ENCODE measurements around the gene NUDC.
A peak's percentile ranks its signal among the peaks of the same experiment; 100 is the strongest.
"Not testable (repeated sequence)": the region's sequence is repeated elsewhere in the genome, so short reads cannot be mapped to it uniquely, and the experiment has no call there.

NUDC gene

GRCh38 chr1:26984291-26984690 lies 62.7 kb downstream of the NUDC start:
- no peak overlapping the region for H3K27ac ChIP-seq (ENCODE audit: low read depth, low read length)
- H3K79me1 ChIP-seq (ENCODE audit: low read length) = no peaks in the 10 kb centered on the region
- H3K4ac ChIP-seq (ENCODE audit: low read depth, low read length) = no peak overlapping the region
- H2BK15ac ChIP-seq (replicated peaks; ENCODE audit: low read depth) = no peak overlapping the region
- no peak overlapping the region for H3K18ac ChIP-seq (ENCODE audit: low read length)
- H3K56ac ChIP-seq (ENCODE audit: low read length) = no peak overlapping the region
- no peak overlapping the region for H3K23ac ChIP-seq (ENCODE audit: low read length)
- no peaks in the 10 kb centered on the region for H3K27me3 ChIP-seq (ENCODE audit: insufficient read depth, low read length, poor library complexity)
- no peak overlapping the region for H4K8ac ChIP-seq (ENCODE audit: low read depth, low read length)
- no CpG with 5 or more reads among the region's 8 CpGs for WGBS (ENCODE audit: extremely low coverage, insufficient coverage, low lambda C conversion rate)
- no peaks in the 10 kb centered on the region for H3K4me1 ChIP-seq (ENCODE audit: control insufficient read depth, low read depth, low read length)
- H2BK5ac ChIP-seq (ENCODE audit: low read length) = no peak overlapping the region
- no peak overlapping the region for H3K9ac ChIP-seq (ENCODE audit: low read length)
- H3K4me2 ChIP-seq (ENCODE audit: low read length) = no peak overlapping the region
- H2BK120ac ChIP-seq (ENCODE audit: low read depth, low read length) = no peak overlapping the region
- H3K79me2 ChIP-seq (ENCODE audit: control insufficient read depth, insufficient read depth, low read length) = no peaks in the 10 kb centered on the region
- H4K5ac ChIP-seq (ENCODE audit: low read length) = no peak overlapping the region
- no peak for DNase-seq
- H2AK5ac ChIP-seq (ENCODE audit: low read length) = no peak overlapping the region
- H3K36me3 ChIP-seq (ENCODE audit: control insufficient read depth, insufficient read depth, low read length) = no peaks in the 10 kb centered on the region
- H3K4me3 ChIP-seq (ENCODE audit: low read length) = no peak overlapping the region

- no peak overlapping the region for H3K27ac ChIP-seq (ENCODE audit: low read depth, low read length)
- no peaks in the 10 kb centered on the region for H3K79me1 ChIP-seq (ENCODE audit: low read length)
- no peak overlapping the region for H3K9ac ChIP-seq (ENCODE audit: low read length)
- no peak overlapping the region for H3K56ac ChIP-seq (ENCODE audit: low read length)
- no peak overlapping the region for H2BK15ac ChIP-seq (replicated peaks; ENCODE audit: low read depth)
- no peak overlapping the region for H3K18ac ChIP-seq (ENCODE audit: low read length)
- no peaks in the 10 kb centered on the region for H3K36me3 ChIP-seq (ENCODE audit: control insufficient read depth, insufficient read depth, low read length)
- no peaks in the 10 kb centered on the region for H3K4me1 ChIP-seq (ENCODE audit: control insufficient read depth, low read depth, low read length)
- no peak overlapping the region for H4K8ac ChIP-seq (ENCODE audit: low read depth, low read length)
- H3K4me3 ChIP-seq (ENCODE audit: low read length) = no peak overlapping the region
- no CpG with 5 or more reads among the region's 2 CpGs for whole genome bisulfite sequencing (ENCODE audit: extremely low coverage, insufficient coverage, low lambda C conversion rate)
- no peak overlapping the region for H2BK120ac ChIP-seq (ENCODE audit: low read depth, low read length)
- no peaks in the 10 kb centered on the region for H3K27me3 ChIP-seq (ENCODE audit: insufficient read depth, low read length, poor library complexity)
- no peak overlapping the region for H4K5ac ChIP-seq (ENCODE audit: low read length)
- no peak overlapping the region for H3K23ac ChIP-seq (ENCODE audit: low read length)
- no peaks in the 10 kb centered on the region for H3K79me2 ChIP-seq (ENCODE audit: control insufficient read depth, insufficient read depth, low read length)
- no peak overlapping the region for H3K4me2 ChIP-seq (ENCODE audit: low read length)
- no peak overlapping the region for H3K4ac ChIP-seq (ENCODE audit: low read depth, low read length)
- DNase-seq = no peak
- H2AK5ac ChIP-seq (ENCODE audit: low read length) = no peak overlapping the region
- H2BK5ac ChIP-seq (ENCODE audit: low read length) = no peak overlapping the region
Observed at GRCh38 chr1:26986658-26987057, 65.1 kb downstream of the NUDC start.

- H3K18ac ChIP-seq (ENCODE audit: low read length); H2AK5ac ChIP-seq (ENCODE audit: low read length); H2BK120ac ChIP-seq (ENCODE audit: low read depth, low read length); H3K4me2 ChIP-seq (ENCODE audit: low read length); H2BK15ac ChIP-seq (replicated peaks; ENCODE audit: low read depth); H3K4me1 ChIP-seq (ENCODE audit: control insufficient read depth, low read depth, low read length); H3K23ac ChIP-seq (ENCODE audit: low read length); H3K4ac ChIP-seq (ENCODE audit: low read depth, low read length); H4K5ac ChIP-seq (ENCODE audit: low read length); H3K4me3 ChIP-seq (ENCODE audit: low read length); H3K27ac ChIP-seq (ENCODE audit: low read depth, low read length); H3K79me2 ChIP-seq (ENCODE audit: control insufficient read depth, insufficient read depth, low read length); DNase-seq; H4K8ac ChIP-seq (ENCODE audit: low read depth, low read length); H3K36me3 ChIP-seq (ENCODE audit: control insufficient read depth, insufficient read depth, low read length); H3K79me1 ChIP-seq (ENCODE audit: low read length); H3K56ac ChIP-seq (ENCODE audit: low read length); H2BK5ac ChIP-seq (ENCODE audit: low read length); H3K27me3 ChIP-seq (ENCODE audit: insufficient read depth, low read length, poor library complexity); H3K9ac ChIP-seq (ENCODE audit: low read length): not testable (repeated sequence)
- WGBS (ENCODE audit: extremely low coverage, insufficient coverage, low lambda C conversion rate) = no CpG with 5 or more reads among the region's 12 CpGs
Observed at GRCh38 chr1:26989403-26990109, 68.0 kb downstream of the NUDC start.

- no peak overlapping the region for H3K18ac ChIP-seq (ENCODE audit: low read length)
- H3K23ac ChIP-seq (ENCODE audit: low read length) = no peak overlapping the region
- DNase-seq = no peak
- H2BK120ac ChIP-seq (ENCODE audit: low read depth, low read length) = no peak overlapping the region
- peaks cover 3% of the 10 kb centered on the region for H3K4me1 ChIP-seq (ENCODE audit: control insufficient read depth, low read depth, low read length)
- H3K4me3 ChIP-seq (ENCODE audit: low read length) = no peak overlapping the region
- no peak overlapping the region for H4K5ac ChIP-seq (ENCODE audit: low read length)
- no peak overlapping the region for H3K56ac ChIP-seq (ENCODE audit: low read length)
- H2AK5ac ChIP-seq (ENCODE audit: low read length) = no peak overlapping the region
- H4K8ac ChIP-seq (ENCODE audit: low read depth, low read length) = no peak overlapping the region
- H3K79me2 ChIP-seq (ENCODE audit: control insufficient read depth, insufficient read depth, low read length) = peaks cover 4% of the 10 kb centered on the region
- no peak overlapping the region for H3K27ac ChIP-seq (ENCODE audit: low read depth, low read length)
- no peaks in the 10 kb centered on the region for H3K36me3 ChIP-seq (ENCODE audit: control insufficient read depth, insufficient read depth, low read length)
- H3K9ac ChIP-seq (ENCODE audit: low read length) = no peak overlapping the region
- no peak overlapping the region for H3K4me2 ChIP-seq (ENCODE audit: low read length)
- no peaks in the 10 kb centered on the region for H3K27me3 ChIP-seq (ENCODE audit: insufficient read depth, low read length, poor library complexity)
- H3K79me1 ChIP-seq (ENCODE audit: low read length) = peaks cover 3% of the 10 kb centered on the region
- WGBS (ENCODE audit: extremely low coverage, insufficient coverage, low lambda C conversion rate) = no CpG with 5 or more reads among the region's 10 CpGs
- no peak overlapping the region for H2BK15ac ChIP-seq (replicated peaks; ENCODE audit: low read depth)
- no peak overlapping the region for H2BK5ac ChIP-seq (ENCODE audit: low read length)
- no peak overlapping the region for H3K4ac ChIP-seq (ENCODE audit: low read depth, low read length)
Observed at GRCh38 chr1:26991310-26992116, 70.0 kb downstream of the NUDC start.

GRCh38 chr1:26993237-26994019 lies 71.9 kb downstream of the NUDC start, which contains the start of gene TRNP1:
Gene TRNP1 (plus strand): TSS chr1:26993692. CDS start chr1:26993787, 95 bp downstream.
- Histone ChIP-seq H3K4ac (ENCODE audit: low read depth, low read length) (peak within 1 kb of the TSS; percentile 88), H3K23ac (ENCODE audit: low read length) (no peak within 1 kb of the TSS), H3K4me1 (ENCODE audit: control insufficient read depth, low read depth, low read length) (peaks cover 7% of the 10 kb centered on the region), H3K9ac (ENCODE audit: low read length) (peak within 1 kb of the TSS; percentile 68), H3K27me3 (ENCODE audit: insufficient read depth, low read length, poor library complexity) (no peaks in the 10 kb centered on the region), H3K4me3 (ENCODE audit: low read length) (peak within 1 kb of the TSS; percentile 42), H2BK5ac (ENCODE audit: low read length) (no peak within 1 kb of the TSS), H2BK120ac (ENCODE audit: low read depth, low read length) (no peak within 1 kb of the TSS), H3K27ac (ENCODE audit: low read depth, low read length) (peak within 1 kb of the TSS; percentile 6), H4K5ac (ENCODE audit: low read length) (no peak within 1 kb of the TSS), H4K8ac (ENCODE audit: low read depth, low read length) (no peak within 1 kb of the TSS), H3K79me2 (ENCODE audit: control insufficient read depth, insufficient read depth, low read length) (peaks cover 4% of the 10 kb centered on the region), H3K18ac (ENCODE audit: low read length) (peak within 1 kb of the TSS; percentile 77), H3K4me2 (ENCODE audit: low read length) (peak within 1 kb of the TSS; percentile 85), H3K56ac (ENCODE audit: low read length) (peak within 1 kb of the TSS; percentile 88), H3K36me3 (ENCODE audit: control insufficient read depth, insufficient read depth, low read length) (no peaks in the 10 kb centered on the region), H2BK15ac (replicated peaks; ENCODE audit: low read depth) (no peak within 1 kb of the TSS), H3K79me1 (ENCODE audit: low read length) (peaks cover 5% of the 10 kb centered on the region), H2AK5ac (ENCODE audit: low read length) (no peak within 1 kb of the TSS)
- WGBS (ENCODE audit: extremely low coverage, insufficient coverage, low lambda C conversion rate) = no CpG with 5 or more reads among the region's 61 CpGs
- peak; percentile 93 for DNase-seq
